ENCODE data around the gene TESK1.

Gene TESK1

GRCh38 chr9:35605351-35606137, 482 bp downstream of the TESK1 start:
- no peak for TF ChIP-seq CTCF (IDR thresholded peaks at IDR 0.05; ENCODE audit: borderline replicate concordance, insufficient read depth, low read depth, low read length)
- H3K4me3 ChIP-seq (ENCODE audit: low read depth, low read length), result peak overlapping the region; percentile 80

DNA sequence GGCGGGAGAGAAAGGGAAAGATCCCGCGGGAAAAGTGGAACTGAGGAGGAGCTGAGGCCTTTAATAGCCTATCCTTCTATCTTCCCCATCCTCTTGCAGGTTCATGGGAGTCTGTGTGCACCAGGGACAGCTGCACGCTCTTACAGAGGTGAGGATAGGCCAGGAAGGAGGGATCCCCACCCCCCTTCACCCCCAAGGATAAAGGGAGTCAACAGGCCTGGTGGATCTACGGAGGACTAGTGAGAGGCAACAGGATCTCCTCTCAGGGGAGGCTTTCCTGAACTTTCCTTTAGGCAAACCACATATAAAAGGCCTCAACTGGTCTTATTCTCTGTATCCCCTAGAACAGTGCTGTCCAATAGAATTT, 1.1 kb downstream of the TESK1 start:
- peak overlapping the region; percentile 80 for H3K4me3 ChIP-seq (ENCODE audit: low read depth, low read length)
- no peak for TF ChIP-seq CTCF (IDR thresholded peaks at IDR 0.05; ENCODE audit: borderline replicate concordance, insufficient read depth, low read depth, low read length)

- TF ChIP-seq CTCF (IDR thresholded peaks at IDR 0.05; ENCODE audit: borderline replicate concordance, insufficient read depth, low read depth, low read length), result no peak
- no peak overlapping the region for H3K4me3 ChIP-seq (ENCODE audit: low read depth, low read length)
These were observed 1.7 kb downstream of the TESK1 start for GRCh38 chr9:35606726-35607125.

GRCh38 chr9:35608221-35608620, 3.2 kb downstream of the TESK1 start:
- H3K4me3 ChIP-seq (ENCODE audit: low read depth, low read length), result no peak overlapping the region
- TF ChIP-seq CTCF (IDR thresholded peaks at IDR 0.05; ENCODE audit: borderline replicate concordance, insufficient read depth, low read depth, low read length), result no peak

GRCh38 chr9:35609001-35609819, 4.1 kb downstream of the TESK1 start:
- TF ChIP-seq CTCF (IDR thresholded peaks at IDR 0.05; ENCODE audit: borderline replicate concordance, insufficient read depth, low read depth, low read length), result no peak
- no peak overlapping the region for H3K4me3 ChIP-seq (ENCODE audit: low read depth, low read length)

- H3K4me3 ChIP-seq (ENCODE audit: low read depth, low read length), result no peak overlapping the region
- TF ChIP-seq CTCF (IDR thresholded peaks at IDR 0.05; ENCODE audit: borderline replicate concordance, insufficient read depth, low read depth, low read length), result no peak
These were observed 4.7 kb downstream of the TESK1 start for GRCh38 chr9:35609820-35610163.

All from GM12875 (cell line).